GM19023 (cell line): ENCODE measurements around the gene UVRAG.
"Not testable (repeated sequence)": the region's sequence is repeated elsewhere in the genome, so short reads cannot be mapped to it uniquely, and the experiment has no call there.

Experiments used
- ATAC-seq: cut with Tn5 transposase; IDR thresholded peaks from one replicate; pipeline ENCODE4 v1.9.1; 2021; ENCODE audit warnings: mild to moderate bottlenecking, moderate library complexity; ENCODE audit not compliant: unreplicated experiment

The UVRAG gene

DNA sequence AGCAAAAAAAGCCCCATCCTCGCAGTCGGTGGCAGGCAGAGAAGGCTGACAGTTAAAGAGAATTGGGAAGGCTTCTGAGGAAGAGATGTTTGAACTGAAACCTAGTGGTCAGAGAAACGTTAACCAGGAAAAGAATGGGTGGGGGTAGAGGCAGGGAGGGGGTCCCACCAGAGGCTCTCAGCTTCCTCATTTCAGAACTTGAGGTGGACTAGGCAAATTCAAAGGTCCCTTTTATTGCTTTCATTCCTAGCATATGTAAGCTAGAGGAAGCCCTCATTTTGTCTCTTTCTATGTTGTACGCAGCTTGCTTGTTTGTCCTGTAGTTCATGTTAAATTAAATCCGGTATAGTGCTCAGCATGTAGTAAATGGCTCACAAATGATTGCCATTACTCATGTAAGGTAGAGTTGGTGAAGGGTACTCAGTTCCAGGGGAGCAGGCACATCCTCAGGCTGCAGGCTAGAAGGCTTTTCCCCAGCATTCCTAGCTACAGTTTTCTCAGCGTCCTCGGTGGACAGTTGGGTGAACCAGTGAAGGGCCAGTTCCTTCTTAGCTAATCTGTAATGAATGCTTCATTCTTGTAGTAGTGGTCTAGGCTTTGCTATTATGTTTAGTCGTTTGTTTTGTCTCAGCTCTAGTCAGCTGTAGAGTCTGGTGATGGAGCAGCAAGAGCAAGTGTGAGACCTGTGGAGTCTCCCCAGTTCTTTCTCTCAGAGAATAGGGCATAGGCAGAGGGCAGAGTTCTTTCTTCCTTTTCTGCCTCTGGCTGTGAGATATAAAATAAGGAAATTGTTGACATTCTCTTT lies 58.6 kb downstream of the UVRAG start:
- peak; percentile 69 for ATAC-seq

DNA sequence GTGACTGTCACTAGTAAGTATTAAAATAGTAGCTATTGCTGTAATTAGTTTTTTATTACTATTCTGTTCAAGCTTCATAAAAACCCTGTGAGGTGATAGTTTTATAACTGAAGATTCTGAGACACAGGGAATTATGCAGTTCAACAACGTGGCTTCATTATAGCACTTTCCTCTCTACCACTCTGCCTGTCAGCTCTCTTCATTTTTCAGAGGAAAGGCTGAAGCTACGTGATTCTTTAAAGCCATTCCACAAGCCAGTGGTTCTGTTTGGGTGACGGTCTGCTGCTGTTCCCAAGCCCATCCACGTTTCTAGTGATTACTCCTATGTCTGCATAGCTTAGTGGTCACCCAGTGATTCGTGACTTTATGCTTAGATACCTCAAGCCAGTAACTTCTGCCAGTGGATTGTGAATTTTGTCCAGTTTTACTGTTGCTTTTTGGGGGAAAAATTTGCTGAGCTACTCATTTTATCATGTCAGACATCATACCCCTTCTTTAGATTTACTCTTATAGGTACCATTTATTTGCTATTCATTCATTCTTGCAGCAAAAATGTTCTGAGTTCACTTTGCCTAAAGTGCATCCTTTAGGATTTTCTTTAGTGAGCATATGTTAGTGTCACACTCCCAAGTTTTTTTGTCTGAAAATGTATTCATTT lies 59.8 kb downstream of the UVRAG start:
- no peak for ATAC-seq

GRCh38 chr11:75877327-75877726 lies 62.3 kb downstream of the UVRAG start:
- ATAC-seq = not testable (repeated sequence)

- not testable (repeated sequence) for ATAC-seq
Measured at GRCh38 chr11:75877931-75878330, 62.9 kb downstream of the UVRAG start.

- ATAC-seq = no peak
Measured at GRCh38 chr11:75878933-75879332, 63.9 kb downstream of the UVRAG start.

DNA sequence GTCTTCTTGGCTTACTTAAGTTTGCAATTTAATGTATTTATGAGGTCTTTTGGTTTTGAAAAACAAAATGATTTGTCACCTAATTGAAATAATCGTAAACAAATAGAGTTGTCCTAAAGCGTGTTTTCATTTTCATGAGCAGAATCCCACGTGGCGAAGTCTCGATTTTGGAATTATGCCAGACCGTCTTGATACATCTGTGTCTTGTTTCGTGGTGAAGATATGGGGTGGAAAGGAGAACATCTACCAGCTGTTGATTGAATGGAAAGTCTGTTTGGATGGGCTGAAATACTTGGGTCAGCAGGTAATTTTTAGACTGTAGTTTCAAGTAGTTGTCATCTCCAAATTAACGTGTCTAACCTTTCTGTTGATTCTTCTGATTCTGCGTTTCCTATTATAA lies 64.7 kb downstream of the UVRAG start:
- ATAC-seq = no peak

- not testable (repeated sequence) for ATAC-seq
Measured at GRCh38 chr11:75880343-75880742, 65.3 kb downstream of the UVRAG start.

GRCh38 chr11:75884321-75884720 lies 69.3 kb downstream of the UVRAG start:
- ATAC-seq = no peak

GRCh38 chr11:75888416-75888815 lies 73.4 kb downstream of the UVRAG start:
- ATAC-seq = no peak

GRCh38 chr11:75891947-75892739 lies 77.1 kb downstream of the UVRAG start:
- no peak for ATAC-seq

DNA sequence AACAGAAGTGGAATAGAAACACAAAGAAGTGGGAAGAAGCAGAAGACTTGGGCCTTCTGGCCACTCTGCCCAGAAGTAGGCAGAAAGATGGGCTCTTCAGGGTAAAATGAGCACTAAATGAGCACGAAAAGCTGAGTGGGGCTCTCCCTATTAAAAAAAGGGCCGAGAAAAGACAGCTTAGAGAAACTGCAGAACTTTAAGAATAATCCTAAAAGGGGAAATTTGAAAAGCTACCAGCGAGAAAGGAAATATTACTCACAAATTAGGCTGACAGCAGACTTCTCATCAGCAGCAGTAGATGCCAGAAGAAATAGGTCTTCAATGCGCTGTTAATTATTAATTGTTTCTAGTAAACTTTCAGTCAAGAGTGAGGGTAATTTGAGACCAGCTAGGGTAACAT lies 78.2 kb downstream of the UVRAG start:
- ATAC-seq = no peak

DNA sequence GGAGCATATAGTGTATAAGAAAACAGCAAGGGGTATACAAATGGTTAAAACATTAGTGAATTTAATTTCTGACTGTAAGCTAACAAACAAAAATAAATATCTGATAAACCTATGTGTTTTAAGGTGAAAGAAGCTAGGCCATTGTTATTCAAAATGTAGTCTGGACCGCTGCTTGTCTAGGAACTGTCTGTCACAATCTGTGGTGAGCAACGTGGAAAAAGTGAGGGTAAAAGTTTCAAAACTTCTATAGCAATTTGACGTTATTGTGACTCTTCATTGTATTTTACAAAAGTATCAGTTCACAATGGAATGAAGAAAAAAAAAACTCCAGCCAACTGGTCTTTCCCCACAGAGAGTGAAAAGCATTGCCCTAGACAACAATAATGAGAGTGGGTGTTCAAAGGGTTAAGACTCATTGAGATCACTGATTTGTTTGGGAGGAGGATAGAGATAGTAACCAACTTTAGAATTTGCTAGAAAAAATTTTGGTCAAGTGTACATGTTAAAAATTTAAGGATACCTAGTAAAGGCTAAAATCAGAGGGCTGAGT lies 79.1 kb downstream of the UVRAG start:
- ATAC-seq = no peak

- ATAC-seq = no peak
Measured at GRCh38 chr11:75896843-75897419, 81.9 kb downstream of the UVRAG start.

- ATAC-seq = no peak
Measured at GRCh38 chr11:75898871-75899270, 83.9 kb downstream of the UVRAG start.

- ATAC-seq = no peak
Measured at GRCh38 chr11:75899806-75900205, 84.8 kb downstream of the UVRAG start.

- no peak for ATAC-seq
Measured at GRCh38 chr11:75900848-75901247, 85.8 kb downstream of the UVRAG start.

DNA sequence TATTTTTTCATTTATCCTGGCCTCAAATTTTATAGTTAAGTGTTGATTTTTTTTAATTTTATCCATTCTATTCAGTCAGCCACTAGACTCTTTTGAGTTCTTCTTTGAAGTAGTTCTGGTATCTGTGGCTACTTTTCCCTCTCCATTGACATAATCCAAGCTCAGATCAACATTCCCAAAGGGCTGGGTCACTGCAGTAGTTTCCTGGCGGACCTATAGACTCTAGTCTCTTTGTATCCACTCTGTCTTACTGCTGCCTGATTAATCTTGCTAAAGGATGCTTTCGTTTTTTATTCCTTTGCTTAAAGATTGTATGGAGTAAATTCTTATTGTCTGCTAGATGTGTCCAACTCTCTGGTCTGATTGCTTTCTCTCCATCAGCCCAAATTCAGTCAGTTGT lies 87.6 kb downstream of the UVRAG start:
- no peak for ATAC-seq

DNA sequence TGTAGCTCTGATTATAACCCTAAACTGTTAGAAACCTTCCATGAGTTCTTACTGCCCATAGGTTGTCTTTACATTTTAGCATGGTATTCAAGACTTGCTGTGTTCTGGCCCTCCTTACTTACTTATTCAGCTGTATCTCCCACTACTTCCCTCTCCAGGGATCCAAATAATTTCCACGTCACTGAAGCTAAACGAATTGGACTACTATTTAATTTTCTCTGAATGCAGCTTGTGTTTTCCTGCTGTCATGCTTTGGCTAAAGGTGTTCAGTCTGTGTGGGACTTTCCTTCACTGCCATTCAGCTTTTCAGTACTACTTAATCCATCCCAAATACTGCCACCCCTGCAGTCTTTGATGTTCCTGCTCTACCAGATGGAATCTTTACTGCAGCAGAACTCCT lies 88.3 kb downstream of the UVRAG start:
- ATAC-seq = no peak

GRCh38 chr11:75905434-75905833 lies 90.4 kb downstream of the UVRAG start:
- ATAC-seq = no peak

- no peak for ATAC-seq
Measured at GRCh38 chr11:75907906-75908527, 93.0 kb downstream of the UVRAG start.
